GM12878 (cell line): ENCODE results near the gene PYGO2. TPM values are rescaled to one million over a fixed set of nuclear protein-coding genes. Genes with fewer than 3 reads are reported as not detected.
A peak's percentile ranks its signal among the peaks of the same experiment; 100 is the strongest.

ENCODE experiments used
- ATAC-seq: fragments of 200-7000 bp; cut with Tn5 transposase; 3 replicates; pipeline ENCODE4 v1.9.1; 2020; ENCODE audit warnings: mild to moderate bottlenecking, moderate library complexity
- BruUV-seq: library from RNA; stranded (reverse); fragments of 400-500 nt; replicated peaks from 2 replicates; lab custom pipeline; 2021; lab: Mats Ljungman, UMichigan
- CTCF ChIA-PET: fragments of 300-600 bp; sonication (Branson Sonifier 250); formaldehyde crosslinking; extraction: SDS; loops from one replicate; lab custom pipeline; 2021; ENCODE audit warnings: inconsistent platforms; lab: Yijun Ruan, JAX
- POLR2A ChIA-PET: fragments of 350-600 bp; formaldehyde crosslinking; extraction: SDS; loops from one replicate; lab custom pipeline; 2021; ENCODE audit warnings: inconsistent platforms; lab: Charles Lee
- RAD21 ChIA-PET: fragments of 300-600 bp; sonication (Branson Sonifier 250); formaldehyde crosslinking; loops from one replicate; lab custom pipeline; 2023; ENCODE audit warnings: antibody characterized with exemption; ENCODE audit not compliant: unreplicated experiment; lab: Charles Lee
- SMC1A ChIA-PET: fragments of 300-600 bp; sonication (Branson Sonifier 250); formaldehyde crosslinking; loops from one replicate; lab custom pipeline; 2023; ENCODE audit not compliant: unreplicated experiment, uncharacterized antibody; lab: Charles Lee
- DNase-seq: peaks from one replicate; pipeline ENCODE4 v3.0.0-alpha.2; 2011; ENCODE audit warnings: low read depth, low spot score
- FAIRE-seq: peaks from 3 replicates; lab custom pipeline; 2011; peaks lifted over from hg19 to GRCh38; lab: Jason Lieb, UNC
- H2AFZ ChIP-seq: 2 replicates; pipeline ENCODE4 v1.6.0; 2011; ENCODE audit warnings: low read depth, low read length, control low read depth; ENCODE audit not compliant: control insufficient read depth
- H3K27ac ChIP-seq: 2 replicates; pipeline ENCODE4 v1.5.1; 2011; ENCODE audit warnings: control low read depth; ENCODE audit not compliant: control insufficient read depth, insufficient read depth
- H3K27me3 ChIP-seq, 2 experiments: replicated peaks in 1 of 2; 2 replicates each; pipeline versions ENCODE4 v1.6.0 to v1.6.1; 2011; ENCODE audit warnings: low read length in 1 of 2; ENCODE audit not compliant: control insufficient read depth in 2 of 2, insufficient read depth in 2 of 2
- H3K36me3 ChIP-seq, 2 experiments: 2 replicates each; pipeline ENCODE4 v1.5.1; 2011; ENCODE audit warnings: low read length in 1 of 2; ENCODE audit not compliant: control insufficient read depth in 2 of 2, insufficient read depth in 2 of 2
- H3K4me1 ChIP-seq: 2 replicates; pipeline ENCODE4 v1.6.1; 2011; ENCODE audit warnings: mild to moderate bottlenecking, low read length, moderate library complexity, mixed read lengths; ENCODE audit not compliant: control insufficient read depth, insufficient read depth
- H3K4me2 ChIP-seq: 2 replicates; pipeline ENCODE4 v1.6.0; 2011; ENCODE audit warnings: control low read depth; ENCODE audit not compliant: control insufficient read depth, insufficient read depth
- H3K4me3 ChIP-seq: fragments of 200-600 bp; sonication (generic); 2 replicates; pipeline ENCODE4 v1.5.1; 2016
- H3K79me2 ChIP-seq: 2 replicates; pipeline ENCODE4 v1.6.0; 2011; ENCODE audit warnings: low read length; ENCODE audit not compliant: control insufficient read depth, insufficient read depth
- H3K9ac ChIP-seq: 2 replicates; pipeline ENCODE4 v1.8.0; 2011; ENCODE audit warnings: low read length, control low read depth, mixed read lengths; ENCODE audit not compliant: control insufficient read depth, insufficient read depth
- H3K9me3 ChIP-seq: replicated peaks from 3 replicates; pipeline ENCODE4 v1.5.1; 2011; ENCODE audit warnings: mild to moderate bottlenecking, low read length; ENCODE audit not compliant: control insufficient read depth, insufficient read depth
- H4K20me1 ChIP-seq: 2 replicates; pipeline ENCODE4 v1.6.0; 2011; ENCODE audit not compliant: control insufficient read depth, insufficient read depth
- ATF2 ChIP-seq: IDR thresholded peaks from 2 replicates; pipeline ENCODE4 v1.6.1; 2012; ENCODE audit warnings: low read length, inconsistent platforms
- BCL11A ChIP-seq: IDR thresholded peaks from 2 replicates; pipeline ENCODE4 v1.6.1; 2011; ENCODE audit warnings: low read depth, low read length
- BCLAF1 ChIP-seq: fragments of 450-650 bp; IDR thresholded peaks from 2 replicates; pipeline ENCODE4 v1.6.1; 2017; ENCODE audit warnings: antibody characterized with exemption, mild to moderate bottlenecking, moderate library complexity
- BMI1 ChIP-seq: fragments of 450-650 bp; IDR thresholded peaks from 2 replicates; pipeline ENCODE4 v1.6.1; 2016; ENCODE audit warnings: mild to moderate bottlenecking, moderate library complexity, borderline replicate concordance
- CREM ChIP-seq: IDR thresholded peaks from 2 replicates; pipeline ENCODE4 v1.6.1; 2014; ENCODE audit warnings: antibody characterized with exemption, low read depth
- EED ChIP-seq: sonication (generic); IDR thresholded peaks from 2 replicates; pipeline ENCODE4 v1.6.1; 2016; ENCODE audit warnings: antibody characterized with exemption, low read depth
- GATAD2B ChIP-seq: fragments of 450-650 bp; conservative IDR thresholded peaks from 2 replicates; pipeline ENCODE4 v1.6.1; 2017; ENCODE audit warnings: low read depth, mild to moderate bottlenecking, moderate library complexity
- JUNB ChIP-seq: IDR thresholded peaks from 2 replicates; pipeline ENCODE4 v1.6.1; 2016; ENCODE audit warnings: antibody characterized with exemption, mild to moderate bottlenecking
- MTA3 ChIP-seq: IDR thresholded peaks from 2 replicates; pipeline ENCODE4 v1.6.1; 2012; ENCODE audit warnings: low read length, inconsistent platforms, borderline replicate concordance
- NBN ChIP-seq: fragments of 450-650 bp; IDR thresholded peaks from 2 replicates; pipeline ENCODE4 v1.6.1; 2016
- NR2C1 ChIP-seq: fragments of 450-650 bp; IDR thresholded peaks from 2 replicates; pipeline ENCODE4 v1.6.1; 2017; ENCODE audit warnings: antibody characterized with exemption, mild to moderate bottlenecking, moderate library complexity
- POLR2A ChIP-seq: IDR thresholded peaks from 2 replicates; pipeline ENCODE4 v1.6.1; 2011; ENCODE audit warnings: low read depth, mild to moderate bottlenecking, low read length
- REST ChIP-seq: IDR thresholded peaks from 2 replicates; pipeline ENCODE4 v1.6.1; 2012; ENCODE audit warnings: mild to moderate bottlenecking, low read depth, low read length
- SMAD1 ChIP-seq: fragments of 450-650 bp; IDR thresholded peaks from 2 replicates; pipeline ENCODE4 v1.6.1; 2018; ENCODE audit warnings: mild to moderate bottlenecking, low read depth; ENCODE audit not compliant: partially characterized antibody
- SRF ChIP-seq, 2 experiments: IDR thresholded peaks; 2 replicates each; pipeline ENCODE4 v1.6.1; 2011; ENCODE audit warnings: low read depth in 2 of 2, low read length in 2 of 2, mild to moderate bottlenecking in 1 of 2, moderate library complexity in 1 of 2
- WRNIP1 ChIP-seq: IDR thresholded peaks from 2 replicates; pipeline ENCODE4 v1.6.1; 2011; ENCODE audit warnings: low read depth, low read length, improper control_type of control experiment, borderline replicate concordance
- WGBS: methylation state at CpG from one replicate; pipeline ENCODE4 v1.1.6; 2016; ENCODE audit warnings: low lambda C conversion rate; ENCODE audit not compliant: insufficient replicate concordance, insufficient coverage; ENCODE audit errors: missing lambda C conversion rate; 5-methylcytosine and 5-hydroxymethylcytosine counted together
- in situ Hi-C: fragments of 300-500 bp; cut with MboI; formaldehyde crosslinking; loops from 9 replicates; pipeline ENCODE4 v1.14.3; 2018; ENCODE audit warnings: mixed read lengths
- intact Hi-C: fragments of 100-400 bp; cut with micrococcal nuclease; formaldehyde crosslinking; loops from one replicate; pipeline ENCODE4 v1.14.2; 2022; ENCODE audit not compliant: unreplicated experiment
- polyA plus RNA-seq, 11 experiments: library from polyadenylated mRNA; depleted of rRNA in 4 of 11; unstranded in 6 of 11; stranded (reverse) in 5 of 11; fragments of >200 nt; fragmentation: Nextera tagmentation in 4 of 11; fragmentation: Illumina TruSeq in 1 of 11; extraction: Ambion mirVana in 4 of 11; extraction: Trizol in 1 of 11; gene quantifications; 1 replicate in 1 of 11; 2 replicates in 10 of 11; pipeline versions ENCODE4 v1.2.1 to v1.2.3, GENCODE V29; 2011 to 2016; ENCODE audit warnings: inconsistent platforms in 2 of 11, missing spikeins in 2 of 11, low read depth in 1 of 11
- total RNA-seq, 4 experiments: library from RNA; depleted of rRNA in 3 of 4; stranded (reverse); fragments of >200 nt in 3 of 4; fragmentation: Illumina TruSeq in 1 of 4; extraction: Trizol in 1 of 4; gene quantifications; 2 replicates each; pipeline versions ENCODE4 v1.2.1 to v1.2.3, GENCODE V29; 2013 to 2021

The PYGO2 gene
- total and polyA plus RNA-seq, 10 of the 15 experiments (the other 5 are each of a cell fraction or from before 2014, with no cell fraction given): 8.1 to 33.8 (median 23.5) TPM

- DNase-seq: peak; percentile 100
- CTCF ChIA-PET: interaction anchor here (0.6 to 20.6 kb wide), 12 partner anchors 9 to 961 kb away, joined by 3 to 226 read pairs (median 6); partner anchors contain the start of genes CKS1B, LENEP, PBXIP1 and PMVK
- Histone ChIP-seq H3K27me3 (no peaks in the 10 kb centered on the region), H3K4me1 (peaks cover 6% of the 10 kb centered on the region), H3K9ac (peak within 1 kb of the TSS; percentile 91), H3K4me2 (peak within 1 kb of the TSS; percentile 90), H2AFZ (peak within 1 kb of the TSS; percentile 91), H4K20me1 (no peaks in the 10 kb centered on the region), H3K4me3 (peak within 1 kb of the TSS; percentile 96), H3K27ac (peak within 1 kb of the TSS; percentile 79), H3K79me2 (peaks cover 27% of the 10 kb centered on the region), H3K36me3 (peaks cover 5 to 17% of the 10 kb centered on the region in 2 experiments), H3K9me3 (no peaks in the 10 kb centered on the region)
- under 1% methylated on average over 26 of the region's 26 CpGs for WGBS
- SMC1A ChIA-PET: interaction anchor here (0.6 to 6.5 kb wide), 14 partner anchors 9 to 803 kb away, joined by 3 to 69 read pairs (median 4); partner anchors contain the start of genes CKS1B, LENEP, PBXIP1 and PYGO2
- intact Hi-C loops (loop anchor here (2.0 kb wide), 1 partner anchor 16 kb away; no protein-coding TSS in a partner anchor), in situ Hi-C loops (no loop called here)
- peak; percentile 100 for ATAC-seq
- POLR2A ChIA-PET: interaction anchor here (0.9 to 3.0 kb wide), 13 partner anchors 9 to 50 kb away, joined by 3 to 17 read pairs (median 11); partner anchors contain the start of genes CKS1B, DCST1, DCST2 and LENEP
- RAD21 ChIA-PET: interaction anchor here (1.0 to 3.0 kb wide), 10 partner anchors 9 to 118 kb away, joined by 3 to 24 read pairs (median 4); partner anchors contain the start of genes LENEP, PBXIP1 and SHC1
- peak; percentile 92 for FAIRE-seq
- no TSS peak for BruUV-seq
- TF ChIP-seq ATF2: no peak
- TF ChIP-seq EED: no peak
- no peak for TF ChIP-seq SRF (IDR thresholded peaks at IDR 0.05; ENCODE audit: low read depth in 2 of 2, low read length in 2 of 2)
- no peak for TF ChIP-seq WRNIP1
- TF ChIP-seq REST: no peak
- TF ChIP-seq JUNB: no peak
- TF ChIP-seq NBN: peak; percentile 87
- peak; percentile 41 for TF ChIP-seq SMAD1
- TF ChIP-seq POLR2A: peak; percentile 66
- no peak for TF ChIP-seq BCLAF1
- peak; percentile 33; the same call in 1 of the 2 replicates for TF ChIP-seq CREM
- no peak for TF ChIP-seq BCL11A
- TF ChIP-seq NR2C1: no peak; the same call in 1 of the 2 replicates
- no peak for TF ChIP-seq BMI1
- no peak; the same call in 1 of the 2 replicates for TF ChIP-seq GATAD2B
- no peak for TF ChIP-seq MTA3
These were observed 21.5 kb upstream of the PYGO2 start, which contains the start of gene FLAD1 for GRCh38 chr1:154982897-154983648. TSS of gene FLAD1 (plus strand) at chr1:154983344. CDS start at chr1:154983695, 351 bp downstream.
